Measurements from ENCODE around the gene DZANK1.
A peak's percentile ranks its signal among the peaks of the same experiment; 100 is the strongest.
"Not testable (repeated sequence)": the region's sequence is repeated elsewhere in the genome, so short reads cannot be mapped to it uniquely, and the experiment has no call there.

DZANK1 gene

DNA sequence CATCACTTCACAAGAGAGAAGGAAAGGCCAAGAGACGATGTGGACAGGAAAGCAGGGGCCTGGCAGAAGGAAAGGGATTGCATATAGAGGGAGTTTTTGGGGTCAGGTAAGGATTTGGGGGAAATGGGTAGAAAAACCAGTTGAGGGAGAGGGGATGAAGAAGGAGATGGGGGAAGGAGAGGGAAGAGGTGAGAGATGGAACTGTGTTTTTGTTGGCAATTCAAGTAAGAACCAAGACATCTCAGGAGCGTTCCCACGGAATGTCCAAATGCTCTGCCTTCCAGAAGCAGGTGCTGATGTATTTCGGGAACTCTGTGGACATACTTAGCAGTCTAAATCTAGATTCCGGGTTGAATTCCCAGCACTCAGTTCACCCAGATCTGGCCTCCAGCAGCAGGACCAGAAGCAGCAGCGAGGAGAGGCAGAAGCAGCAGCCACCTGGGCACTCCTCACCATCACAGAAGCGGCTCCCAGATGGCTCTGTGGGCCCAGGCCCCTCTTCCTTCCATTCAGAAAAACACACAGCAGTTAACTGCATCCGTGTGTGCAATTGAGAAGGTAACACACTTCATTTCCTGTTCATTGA is 88.8 kb downstream of the DZANK1 start:
- DNase-seq = peak in 3 of 58 donors; percentile 3 to 18 (median 4)

- DNase-seq = not testable (repeated sequence)
These were observed 91.3 kb downstream of the DZANK1 start for GRCh38 chr20:18375551-18375950.

- no peak for DNase-seq
These were observed 94.5 kb downstream of the DZANK1 start for GRCh38 chr20:18372296-18372695.

GRCh38 chr20:18364768-18365167 is 102.1 kb downstream of the DZANK1 start:
- DNase-seq = no peak

- DNase-seq = no peak
These were observed 103.1 kb downstream of the DZANK1 start for GRCh38 chr20:18363708-18364107.

DNA sequence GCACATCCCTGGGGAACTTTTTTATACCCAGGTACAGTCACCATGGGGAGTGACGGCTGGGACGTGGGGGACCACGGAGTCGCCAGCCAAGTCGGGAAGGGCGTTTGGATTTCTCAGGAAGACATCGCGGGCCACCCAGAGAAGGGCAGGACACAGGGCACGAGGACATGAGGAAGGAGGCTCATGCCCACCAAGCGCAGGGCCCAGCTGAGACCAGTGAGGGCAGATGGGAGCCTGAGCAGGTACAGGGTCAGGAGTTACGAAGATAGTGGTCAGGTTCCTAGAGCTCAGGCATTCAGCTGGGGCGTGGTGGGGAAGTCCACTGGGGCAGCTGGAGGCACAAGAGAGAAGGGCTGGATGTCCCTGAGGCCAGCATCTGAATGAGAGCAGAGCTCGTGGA is 103.9 kb downstream of the DZANK1 start:
- no peak for DNase-seq

DNA sequence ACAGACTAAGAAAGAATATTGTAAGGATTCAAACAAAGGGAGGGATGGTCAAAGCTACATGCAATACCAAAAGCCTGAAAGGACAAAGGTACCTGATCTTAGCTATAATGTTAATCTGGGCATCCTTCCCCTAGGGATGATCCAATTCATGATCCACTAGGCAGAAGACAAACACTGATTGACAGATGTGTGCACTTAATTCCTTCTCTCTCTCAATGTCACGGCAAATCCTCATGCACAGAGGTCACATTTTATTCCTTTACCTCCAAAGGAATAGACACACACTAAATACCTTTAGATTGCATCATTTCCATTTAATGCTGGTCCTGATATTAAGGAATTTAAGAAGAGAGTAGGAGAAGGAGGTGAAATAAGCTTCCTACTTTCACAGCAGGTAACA is 105.2 kb downstream of the DZANK1 start:
- DNase-seq = no peak

- DNase-seq = no peak
These were observed 106.2 kb downstream of the DZANK1 start for GRCh38 chr20:18360635-18361034.

DNA sequence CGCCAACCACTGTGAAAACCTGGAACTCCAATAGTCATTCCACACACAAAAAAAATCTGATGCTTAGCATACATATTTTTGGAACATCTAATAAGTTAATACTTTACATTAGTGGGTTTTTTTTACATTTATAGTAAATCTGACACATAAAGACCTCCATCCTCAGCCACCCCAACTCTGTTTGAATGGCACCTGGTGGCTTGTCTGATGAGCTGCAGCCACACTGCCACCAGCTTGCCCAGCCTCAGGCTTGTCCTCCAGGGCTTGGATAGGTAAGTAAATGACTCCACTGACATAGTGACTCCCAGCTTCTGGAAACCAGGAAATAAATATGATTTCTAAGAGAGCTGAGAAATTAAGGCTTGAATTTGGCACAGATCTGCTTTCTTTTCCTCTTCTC is 107.0 kb downstream of the DZANK1 start:
- no peak for DNase-seq

DNA sequence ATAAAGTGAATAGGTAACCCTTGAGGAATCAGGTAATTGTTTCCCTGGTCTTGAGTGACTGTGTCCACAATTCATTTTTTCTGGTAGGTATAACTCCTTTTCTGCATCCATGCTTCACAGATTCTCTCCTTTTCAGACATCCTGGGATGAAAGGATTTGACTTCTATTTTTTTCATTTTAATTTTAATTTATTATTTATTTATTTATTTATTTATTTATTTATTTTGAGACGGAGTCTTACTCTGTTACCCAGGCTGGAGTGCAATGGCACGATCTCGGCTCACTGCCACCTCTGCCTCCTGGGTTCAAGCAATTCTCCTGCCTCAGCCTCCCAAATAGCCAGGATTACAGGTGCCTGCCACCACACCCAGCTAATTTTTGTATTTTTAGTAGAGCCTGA is 117.1 kb downstream of the DZANK1 start:
- not testable (repeated sequence) for DNase-seq
